ENCODE results near the gene SREBF2. TPM values are rescaled to one million over a fixed set of nuclear protein-coding genes. Genes with fewer than 3 reads are reported as not detected.

SREBF2 gene
- total RNA-seq, 2 experiments from 2014 or later: 167 to 312 TPM

DNA sequence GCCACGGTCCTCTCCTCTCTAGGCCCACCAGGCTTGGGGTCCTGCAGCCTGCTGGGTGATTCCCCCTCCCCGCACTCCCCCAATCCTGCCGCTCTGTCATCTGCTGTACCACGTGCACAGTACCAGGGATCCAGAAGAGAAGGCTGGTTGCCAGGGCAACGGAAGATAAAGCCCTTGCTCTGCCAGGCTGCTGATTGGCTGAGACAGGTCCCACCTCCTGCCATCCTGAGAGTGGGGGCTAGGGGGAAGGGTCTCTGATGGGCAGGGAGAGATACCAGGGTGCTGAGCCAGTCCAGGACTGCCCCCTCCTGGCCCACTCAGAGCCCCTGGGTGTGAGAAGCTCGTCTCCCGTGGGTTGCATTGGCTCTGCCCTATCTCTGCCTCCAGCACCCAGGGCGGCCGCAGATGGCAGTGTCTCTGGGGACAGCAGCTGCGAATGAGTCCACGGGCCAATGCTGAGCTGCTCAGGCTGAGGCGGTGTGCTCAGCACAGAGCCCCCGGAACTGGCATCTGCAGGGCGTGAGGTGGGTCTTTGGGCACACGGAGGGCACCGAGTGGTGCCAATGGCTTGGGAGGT lies 119.1 kb downstream of the SREBF2 start, which contains the start of gene SMIM45:
Gene SMIM45, plus strand, starts transcription at position 253 of the 577 bp plus-strand sequence.
- POLR2A ChIA-PET: no interaction called here

GRCh38 chr22:41952713-41953112 lies 119.8 kb downstream of the SREBF2 start:
- no peak for DNase-seq (ENCODE audit: low spot score)
- intact Hi-C loops (cut with micrococcal nuclease; ENCODE audit: unreplicated experiment): no loop called here
- Histone ChIP-seq H3K4me1 (ENCODE audit: insufficient read depth, low read length, poor library complexity, severe bottlenecking) (peaks cover 56% of the 10 kb centered on the region), H3K9me3 (ENCODE audit: low read length) (no peaks in the 10 kb centered on the region), H2AFZ (ENCODE audit: low read length) (no peak overlapping the region), H3K27ac (ENCODE audit: low read depth, low read length, poor library complexity, severe bottlenecking) (no peak overlapping the region), H3K4me2 (ENCODE audit: low read length) (peak overlapping the region; percentile 52), H3K4me3 (ENCODE audit: low read depth, low read length, poor library complexity, severe bottlenecking) (no peak overlapping the region), H4K20me1 (ENCODE audit: insufficient read depth, low read length) (no peaks in the 10 kb centered on the region), H3K36me3 (ENCODE audit: insufficient read depth, low read length) (no peaks in the 10 kb centered on the region), H3K79me2 (ENCODE audit: insufficient read depth, low read depth, low read length) (peaks cover 23% of the 10 kb centered on the region; the same call in 1 of the 2 replicates), H3K9me2 (ENCODE audit: insufficient read depth, low read length) (no peaks in the 10 kb centered on the region)
- CTCF ChIA-PET (ENCODE audit: unreplicated experiment): no interaction called here
- no TSS peak for BruUV-seq (replicated peaks)
- POLR2A ChIA-PET: no interaction called here
- TF ChIP-seq CTCF (conservative IDR thresholded peaks at IDR 0.05; ENCODE audit: low read length): no peak
- no peak for TF ChIP-seq EZH2phosphoT487 (IDR thresholded peaks at IDR 0.05; ENCODE audit: borderline replicate concordance, low read depth, low read length)

More for the DNA sequence above, 119.1 kb downstream of the SREBF2 start, which contains the start of gene SMIM45:
- no peaks in the 10 kb centered on the region for H3K36me3 ChIP-seq (ENCODE audit: insufficient read depth, low read length)
- no peak within 1 kb of the TSS for H2AFZ ChIP-seq (ENCODE audit: low read length)
- H3K9me2 ChIP-seq (ENCODE audit: insufficient read depth, low read length): no peaks in the 10 kb centered on the region
- TF ChIP-seq CTCF (conservative IDR thresholded peaks at IDR 0.05; ENCODE audit: low read length) (peak; percentile 52), EZH2phosphoT487 (IDR thresholded peaks at IDR 0.05; ENCODE audit: borderline replicate concordance, low read depth, low read length) (no peak)
- CTCF ChIA-PET (ENCODE audit: unreplicated experiment): interaction anchor here (1.1 kb wide), 1 partner anchor 139 kb away, joined by 3 read pairs; no protein-coding TSS in a partner anchor
- H3K9me3 ChIP-seq (ENCODE audit: low read length): no peaks in the 10 kb centered on the region
- BruUV-seq (replicated peaks): no TSS peak
- H3K4me2 ChIP-seq (ENCODE audit: low read length): peak within 1 kb of the TSS; percentile 52
- peak; percentile 78 for DNase-seq (ENCODE audit: low spot score)
- intact Hi-C loops (cut with micrococcal nuclease; ENCODE audit: unreplicated experiment): no loop called here
- H3K4me3 ChIP-seq (ENCODE audit: low read depth, low read length, poor library complexity, severe bottlenecking): peak within 1 kb of the TSS; percentile 3
- H3K27ac ChIP-seq (ENCODE audit: low read depth, low read length, poor library complexity, severe bottlenecking): no peak within 1 kb of the TSS
- H3K79me2 ChIP-seq (ENCODE audit: insufficient read depth, low read depth, low read length): peaks cover 29% of the 10 kb centered on the region; the same call in 1 of the 2 replicates
- no peaks in the 10 kb centered on the region for H4K20me1 ChIP-seq (ENCODE audit: insufficient read depth, low read length)
- H3K4me1 ChIP-seq (ENCODE audit: insufficient read depth, low read length, poor library complexity, severe bottlenecking): peaks cover 59% of the 10 kb centered on the region

Small RNAs within 50 kb of the gene (microRNA-seq; reads per million reads assigned to microRNA genes)
- gene MIR33A (ENCODE audit: borderline replicate concordance): 2,244 reads per million, percentile 88 among the genes with 10 or more reads in this experiment

Small RNAs within 50 kb of the gene (small RNA-seq; reads per million reads assigned to genes)
- gene MIR33A: 2.4 reads per million, percentile 81 among the genes with 10 or more reads in this experiment

Other genes starting within 250 kb of the SREBF2 start
- 17.0 and 17.5 TPM in 2 replicates for gene PMM1, start 243.3 kb upstream of the SREBF2 start, total RNA-seq (2014; rRNA removed; shearing (Covaris generic))
- 40.5 and 45.7 TPM in 2 replicates for gene PMM1, start 243.3 kb upstream of the SREBF2 start, total RNA-seq (2022)
- gene DESI1, start 212.1 kb upstream of the SREBF2 start, total RNA-seq (2014; rRNA removed; shearing (Covaris generic)): 20.4 and 39.0 TPM in 2 replicates
- 59.0 and 65.0 TPM in 2 replicates for gene DESI1, start 212.1 kb upstream of the SREBF2 start, total RNA-seq (2022)
- 378 and 419 TPM in 2 replicates for gene XRCC6, start 211.8 kb upstream of the SREBF2 start, total RNA-seq (2014; rRNA removed; shearing (Covaris generic))
- 374 and 426 TPM in 2 replicates for gene XRCC6, start 211.8 kb upstream of the SREBF2 start, total RNA-seq (2022)
- gene SNU13, start 144.2 kb upstream of the SREBF2 start, total RNA-seq (2014; rRNA removed; shearing (Covaris generic)): 155 and 199 TPM in 2 replicates
- 246 and 253 TPM in 2 replicates for gene SNU13, start 144.2 kb upstream of the SREBF2 start, total RNA-seq (2022)
- gene MEI1, start 133.6 kb upstream of the SREBF2 start, total RNA-seq (2014; rRNA removed; shearing (Covaris generic)): 2.3 and 2.5 TPM in 2 replicates
- gene MEI1, start 133.6 kb upstream of the SREBF2 start, total RNA-seq (2022): 11.5 and 14.6 TPM in 2 replicates
- gene CCDC134, start 32.4 kb upstream of the SREBF2 start, total RNA-seq (2014; rRNA removed; shearing (Covaris generic)): 21.7 and 23.8 TPM in 2 replicates
- gene CCDC134, start 32.4 kb upstream of the SREBF2 start, total RNA-seq (2022): 17.3 and 17.4 TPM in 2 replicates
- not detected in 2 replicates for gene SHISA8, start 82.0 kb downstream of the SREBF2 start, total RNA-seq (2014; rRNA removed; shearing (Covaris generic))
- 0.61 and 0.74 TPM in 2 replicates for gene SHISA8, start 82.0 kb downstream of the SREBF2 start, total RNA-seq (2022)
- gene TNFRSF13C, start 93.7 kb downstream of the SREBF2 start, total RNA-seq (2014; rRNA removed; shearing (Covaris generic)): 10.9 and 21.3 TPM in 2 replicates
- gene TNFRSF13C, start 93.7 kb downstream of the SREBF2 start, total RNA-seq (2022): 65.0 and 67.8 TPM in 2 replicates
- 347 and 354 TPM in 2 replicates for gene CENPM, start 114.0 kb downstream of the SREBF2 start, total RNA-seq (2014; rRNA removed; shearing (Covaris generic))
- gene CENPM, start 114.0 kb downstream of the SREBF2 start, total RNA-seq (2022): 189 and 217 TPM in 2 replicates
- gene SEPTIN3, start 136.3 kb downstream of the SREBF2 start, total RNA-seq (2014; rRNA removed; shearing (Covaris generic)): 0.46 and 1.1 TPM in 2 replicates
- gene SEPTIN3, start 136.3 kb downstream of the SREBF2 start, total RNA-seq (2022): 1.9 and 2.1 TPM in 2 replicates
- gene WBP2NL, start 165.7 kb downstream of the SREBF2 start, total RNA-seq (2014; rRNA removed; shearing (Covaris generic)): 1.9 and 2.2 TPM in 2 replicates
- 0.94 and 1.1 TPM in 2 replicates for gene WBP2NL, start 165.7 kb downstream of the SREBF2 start, total RNA-seq (2022)
- gene NAGA, start 237.7 kb downstream of the SREBF2 start, total RNA-seq (2014; rRNA removed; shearing (Covaris generic)): 11.2 and 16.9 TPM in 2 replicates
- 14.4 and 14.9 TPM in 2 replicates for gene NAGA, start 237.7 kb downstream of the SREBF2 start, total RNA-seq (2022)
- 0.05 TPM in 1 of 2 replicates, not detected in the other for gene PHETA2, start 241.1 kb downstream of the SREBF2 start, total RNA-seq (2014; rRNA removed; shearing (Covaris generic))
- 0.23 and 0.35 TPM in 2 replicates for gene PHETA2, start 241.1 kb downstream of the SREBF2 start, total RNA-seq (2022)
- gene SMDT1, start 246.6 kb downstream of the SREBF2 start, total RNA-seq (2014; rRNA removed; shearing (Covaris generic)): 23.0 and 31.5 TPM in 2 replicates
- gene SMDT1, start 246.6 kb downstream of the SREBF2 start, total RNA-seq (2022): 111 and 114 TPM in 2 replicates